Astrocyte of the spinal cord (primary cell): ENCODE measurements around the gene SNW1.
A peak's percentile ranks its signal among the peaks of the same experiment; 100 is the strongest.

Experiments used
- DNase-seq: peaks from one replicate; pipeline ENCODE4 v3.0.0; 2011; ENCODE audit warnings: low read depth, low spot score
- H3K4me3 ChIP-seq: 2 replicates; pipeline ENCODE4 v1.5.1; 2011; ENCODE audit warnings: low read depth, mild to moderate bottlenecking, low read length, moderate library complexity
- CTCF ChIP-seq: IDR thresholded peaks from 2 replicates; pipeline ENCODE4 v1.5.1; 2012; ENCODE audit warnings: low read depth, mild to moderate bottlenecking, low read length, inconsistent platforms
- in situ Hi-C: cut with HindIII; loops from 2 replicates; pipeline ENCODE4 v1.10.0; 2017; ENCODE audit warnings: low sequenced_read_pairs

SNW1 gene

GRCh38 chr14:77760381-77761204 is at the start of gene SNW1:
SNW1 (minus strand) TSS chr14:77761156; CDS start chr14:77761127, 29 bp downstream.
- peak; percentile 94 for DNase-seq
- in situ Hi-C loops: no loop called here

DNA sequence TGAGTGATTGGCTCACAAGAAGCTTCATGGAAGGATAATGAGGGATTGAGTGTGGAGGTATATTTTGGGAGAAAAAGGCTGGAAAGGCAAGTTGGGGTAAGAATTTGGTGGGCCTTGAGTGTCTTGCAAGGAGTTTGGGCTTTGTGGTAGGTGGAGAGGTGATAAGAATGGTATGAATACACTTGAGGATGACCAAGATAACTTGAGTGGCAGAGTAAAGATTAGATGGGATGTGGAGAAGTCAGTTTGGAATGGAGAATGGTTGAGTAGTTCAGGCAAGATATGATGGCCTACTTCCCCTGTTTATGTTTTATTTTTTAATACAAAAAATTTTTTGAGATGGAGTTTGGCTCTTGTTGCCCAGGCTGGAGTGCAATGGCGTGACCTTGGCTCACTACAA is 48.1 kb upstream of the SNW1 start:
- no peak overlapping the region for H3K4me3 ChIP-seq
- in situ Hi-C loops: no loop called here
- TF ChIP-seq CTCF: no peak
- DNase-seq: no peak

More at GRCh38 chr14:77760381-77761204, at the start of gene SNW1:
- no peak for TF ChIP-seq CTCF
- peak within 1 kb of the TSS; percentile 77 for H3K4me3 ChIP-seq

GRCh38 chr14:77808250-77808649 is 47.3 kb upstream of the SNW1 start:
- DNase-seq: no peak
- no peak for TF ChIP-seq CTCF
- in situ Hi-C loops: no loop called here

DNA sequence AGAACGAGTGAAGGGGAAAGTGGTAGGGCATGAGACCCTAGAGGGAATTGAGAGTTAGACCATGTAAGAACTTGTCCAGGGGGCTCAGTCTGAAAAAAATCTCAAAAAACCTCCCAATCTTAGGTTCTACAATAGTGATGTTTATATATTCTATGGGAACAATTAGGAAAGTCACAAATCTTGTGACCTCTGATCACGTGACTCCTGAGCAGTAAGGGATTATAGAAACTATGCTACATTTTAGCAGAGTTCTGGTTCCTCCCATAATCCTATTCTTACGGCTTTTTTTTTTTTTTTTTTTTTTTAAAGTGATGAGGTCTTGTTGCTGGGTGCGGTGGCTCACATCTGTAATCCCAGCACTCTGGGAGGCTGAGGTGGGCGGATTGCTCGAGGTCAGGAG is 44.8 kb upstream of the SNW1 start:
- in situ Hi-C loops: no loop called here
- TF ChIP-seq CTCF: no peak
- H3K4me3 ChIP-seq: no peak overlapping the region
- DNase-seq: no peak

More at GRCh38 chr14:77808250-77808649, 47.3 kb upstream of the SNW1 start:
- H3K4me3 ChIP-seq: no peak overlapping the region

DNA sequence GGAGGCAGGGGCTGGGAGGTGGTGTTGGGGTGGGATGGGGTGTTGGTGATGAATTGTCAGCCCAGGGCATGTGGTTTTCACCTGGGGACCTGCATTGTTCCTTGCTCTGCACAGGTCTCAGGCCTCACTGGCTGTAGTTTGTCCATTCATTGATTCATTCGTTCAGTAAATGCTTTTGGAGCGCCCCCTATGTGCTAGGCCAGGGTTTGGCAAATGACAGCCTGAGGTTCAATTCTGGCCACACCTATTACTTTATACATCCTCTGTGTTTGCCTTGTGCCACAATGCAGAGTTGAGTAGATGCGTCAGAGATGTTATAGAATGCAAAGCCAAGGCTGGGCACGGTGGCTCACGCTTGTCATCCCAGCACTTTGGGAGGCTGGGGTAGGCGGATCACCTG is 43.6 kb upstream of the SNW1 start:
- no peak overlapping the region for H3K4me3 ChIP-seq
- TF ChIP-seq CTCF: peak; percentile 34
- DNase-seq: no peak
- in situ Hi-C loops: no loop called here

DNA sequence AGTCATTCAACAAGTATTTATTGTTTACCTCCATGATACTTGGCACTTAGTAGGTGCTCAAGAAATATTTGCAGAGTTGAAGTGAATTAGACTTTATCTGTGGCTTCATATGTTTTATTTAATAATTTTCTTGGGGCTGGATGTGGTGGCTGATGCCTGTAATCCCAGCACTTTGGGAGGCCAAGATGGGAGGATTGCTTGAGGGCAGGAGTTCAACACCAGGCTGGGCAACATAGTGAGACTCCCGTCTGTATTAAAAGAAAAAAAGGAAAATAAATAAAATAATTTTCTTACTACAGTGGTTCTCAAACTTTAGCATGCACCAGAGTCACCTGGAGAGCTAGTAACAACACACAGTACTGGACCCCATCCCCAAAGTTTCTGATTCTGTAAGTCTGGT is 39.9 kb upstream of the SNW1 start:
- DNase-seq: no peak
- peak overlapping the region; percentile 59 for H3K4me3 ChIP-seq
- no peak for TF ChIP-seq CTCF
- in situ Hi-C loops: no loop called here
